Glomerular visceral epithelial cell (primary cell): ENCODE data around the gene TTLL6.
A peak's percentile ranks its signal among the peaks of the same experiment; 100 is the strongest.

Experiments
- DNase-seq: peaks from one replicate; pipeline ENCODE4 v3.0.0-alpha.2; 2016; ENCODE audit errors: extremely low spot score

Gene TTLL6

DNA sequence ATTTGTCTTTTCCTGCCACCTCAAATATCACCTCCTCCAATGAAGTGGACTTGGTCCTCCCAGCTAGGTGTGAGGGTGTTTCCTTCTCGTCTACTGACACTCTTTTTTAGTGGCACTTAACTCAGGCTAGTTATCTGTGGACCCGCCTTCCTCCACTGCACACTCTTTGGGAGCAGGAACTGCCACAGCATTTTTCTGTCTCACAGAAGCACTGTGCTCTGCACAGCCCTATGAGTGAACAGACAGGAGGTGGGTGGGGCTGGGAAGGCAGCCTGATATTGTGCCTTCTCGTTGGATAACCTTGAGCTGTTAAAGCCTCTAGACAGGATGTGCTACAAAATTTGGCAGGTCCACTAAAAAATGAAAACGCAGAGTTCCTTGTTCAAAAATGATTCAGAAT lies 56.6 kb downstream of the TTLL6 start:
- DNase-seq, result no peak

DNA sequence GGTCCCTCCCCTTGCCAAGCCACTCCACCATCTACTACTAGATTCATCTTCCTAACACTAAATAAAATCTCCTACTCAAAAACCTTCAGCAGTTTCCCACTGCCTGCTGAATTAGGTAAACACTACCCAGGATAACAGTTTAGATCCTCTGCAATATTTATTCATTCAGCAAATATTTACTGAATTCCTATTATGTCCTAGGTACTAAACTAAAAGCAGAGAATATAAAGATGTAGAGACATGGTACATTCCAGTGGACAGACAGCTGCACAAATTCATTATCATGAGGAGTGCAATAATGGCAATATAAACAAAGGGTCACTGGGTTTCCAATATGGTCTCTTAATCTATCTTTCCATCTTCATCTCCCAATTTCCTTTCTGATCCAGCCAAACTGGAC lies 57.7 kb downstream of the TTLL6 start:
- no peak for DNase-seq

DNA sequence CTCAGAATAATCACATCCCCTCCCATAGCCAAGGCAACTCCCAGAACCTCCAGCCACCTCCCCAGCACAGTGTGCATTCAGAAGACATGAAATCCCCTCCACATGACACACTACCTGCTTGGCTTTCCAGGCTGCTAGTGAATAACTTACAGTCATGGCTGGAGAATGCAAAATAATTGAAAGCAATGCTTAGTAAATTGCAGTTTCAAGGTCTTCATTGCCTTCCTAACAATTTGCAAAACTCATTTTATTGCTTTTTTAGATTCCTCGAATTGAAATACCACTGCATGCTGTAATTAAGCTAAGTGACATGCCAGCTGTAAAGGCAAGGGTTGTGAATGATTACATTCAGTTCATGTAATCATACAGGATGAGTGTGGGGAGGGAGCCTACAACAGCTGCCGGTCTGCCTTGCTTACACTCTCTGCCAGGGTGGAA lies 59.5 kb downstream of the TTLL6 start:
- peak; percentile 29 for DNase-seq

DNA sequence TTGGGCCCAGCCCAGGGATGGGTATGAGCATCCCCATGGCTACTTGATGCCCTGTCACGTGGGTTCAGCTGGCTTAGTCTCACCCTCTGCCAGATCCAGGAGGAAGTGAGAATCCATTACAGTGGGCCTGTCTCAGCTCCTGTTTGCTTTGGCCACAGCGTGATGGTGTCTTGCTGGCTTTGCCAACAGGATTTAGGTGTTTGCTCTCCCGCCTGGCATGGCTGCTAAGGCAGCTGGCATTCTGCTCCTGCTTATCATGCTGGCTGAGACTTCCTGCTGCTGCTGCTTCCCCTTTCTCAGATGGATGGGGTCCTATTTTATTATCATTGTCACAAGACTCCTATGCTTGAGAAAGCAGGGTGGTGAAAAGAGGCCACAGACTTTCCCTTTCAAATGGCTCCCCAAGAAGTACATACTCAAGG lies 60.2 kb downstream of the TTLL6 start:
- DNase-seq, result no peak

DNA sequence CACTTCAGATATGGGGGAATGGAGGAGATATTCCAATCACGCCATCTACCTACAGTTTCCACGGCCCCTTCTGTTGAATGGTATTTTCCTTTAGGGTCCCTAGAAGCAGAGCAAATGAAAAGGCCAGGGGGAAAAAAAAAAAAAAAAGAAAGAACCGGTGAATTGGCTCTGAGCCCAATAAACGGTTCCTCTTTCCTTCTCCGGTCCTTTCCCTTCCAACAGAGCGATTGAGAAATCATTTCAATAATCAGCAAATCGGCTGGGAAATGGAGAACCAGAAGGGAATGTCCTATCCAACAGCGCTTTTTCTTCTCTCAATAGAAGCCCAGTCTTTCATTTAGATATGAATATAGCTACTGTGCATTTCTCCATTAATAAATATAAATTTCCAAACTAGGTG lies 61.7 kb downstream of the TTLL6 start:
- DNase-seq, result no peak

DNA sequence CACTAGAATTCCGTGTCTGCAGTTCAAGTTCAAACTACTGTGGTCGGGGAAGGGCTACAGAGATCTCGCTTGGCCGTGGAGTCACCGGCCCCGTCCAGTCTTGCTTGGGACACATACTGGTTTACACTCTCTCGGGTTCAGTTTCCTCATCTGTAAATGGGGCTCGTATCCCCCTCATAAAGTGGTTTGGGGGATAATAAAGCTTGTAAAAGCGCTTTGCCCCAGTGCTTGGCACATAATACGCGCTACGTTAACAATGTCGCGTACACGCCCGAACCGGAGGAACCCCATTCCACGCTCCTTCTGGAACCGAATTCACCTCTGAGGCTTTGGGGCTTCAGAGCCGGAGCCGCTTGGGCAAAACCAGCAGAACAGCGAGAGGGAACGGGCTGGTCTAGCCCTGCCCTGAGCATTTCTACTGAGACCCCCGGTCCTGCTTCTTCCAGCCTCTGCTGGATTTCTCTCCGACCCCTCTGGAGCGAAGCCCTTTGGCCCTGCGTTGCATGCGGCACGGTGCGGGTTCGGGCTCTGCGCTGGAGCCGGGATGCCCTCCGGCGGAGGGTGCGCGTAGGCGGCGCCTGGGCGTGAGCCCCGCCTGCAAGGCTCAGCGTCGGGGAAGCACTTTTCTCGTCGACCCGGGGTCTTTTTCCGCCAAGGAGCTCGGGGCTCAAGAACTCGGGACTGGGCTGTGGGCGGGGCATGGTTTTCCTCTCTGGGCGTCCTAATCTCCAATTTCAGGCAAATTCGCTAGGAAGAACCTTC lies 62.3 kb downstream of the TTLL6 start:
- no peak for DNase-seq

DNA sequence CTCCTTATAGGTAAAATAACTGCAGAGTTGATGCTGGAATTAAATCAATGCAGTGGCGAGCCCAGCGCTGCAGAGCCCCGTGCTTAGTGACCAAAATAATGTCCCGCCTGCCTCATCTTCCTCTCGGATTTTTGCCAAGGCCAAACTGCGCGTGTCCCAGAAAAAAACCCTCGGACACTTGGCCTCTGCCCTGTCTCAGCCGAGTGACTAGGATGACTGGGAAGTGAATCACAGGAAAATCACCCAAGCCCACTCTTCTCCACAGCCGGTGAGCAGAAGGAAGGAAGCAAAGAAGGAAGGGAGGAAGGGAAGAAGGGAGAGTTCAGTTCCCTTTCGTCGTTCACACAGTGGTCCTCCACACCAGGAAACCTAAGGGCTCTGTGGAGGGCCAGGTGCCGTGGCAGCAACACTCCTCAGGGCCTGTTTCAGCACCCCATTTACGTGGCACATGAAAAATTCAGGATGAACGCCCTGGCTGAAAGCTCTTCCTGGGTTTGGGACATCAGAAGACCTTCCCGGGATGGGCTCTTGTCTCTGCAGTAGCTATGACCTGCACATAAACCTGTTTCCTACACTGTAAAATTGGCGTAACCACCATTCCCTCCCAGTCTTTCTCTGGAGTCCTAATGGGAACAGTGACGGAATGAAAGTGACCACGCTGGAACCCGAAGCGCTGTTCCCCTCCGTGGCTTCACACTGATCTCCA lies 63.1 kb downstream of the TTLL6 start:
- DNase-seq, result peak; percentile 65

DNA sequence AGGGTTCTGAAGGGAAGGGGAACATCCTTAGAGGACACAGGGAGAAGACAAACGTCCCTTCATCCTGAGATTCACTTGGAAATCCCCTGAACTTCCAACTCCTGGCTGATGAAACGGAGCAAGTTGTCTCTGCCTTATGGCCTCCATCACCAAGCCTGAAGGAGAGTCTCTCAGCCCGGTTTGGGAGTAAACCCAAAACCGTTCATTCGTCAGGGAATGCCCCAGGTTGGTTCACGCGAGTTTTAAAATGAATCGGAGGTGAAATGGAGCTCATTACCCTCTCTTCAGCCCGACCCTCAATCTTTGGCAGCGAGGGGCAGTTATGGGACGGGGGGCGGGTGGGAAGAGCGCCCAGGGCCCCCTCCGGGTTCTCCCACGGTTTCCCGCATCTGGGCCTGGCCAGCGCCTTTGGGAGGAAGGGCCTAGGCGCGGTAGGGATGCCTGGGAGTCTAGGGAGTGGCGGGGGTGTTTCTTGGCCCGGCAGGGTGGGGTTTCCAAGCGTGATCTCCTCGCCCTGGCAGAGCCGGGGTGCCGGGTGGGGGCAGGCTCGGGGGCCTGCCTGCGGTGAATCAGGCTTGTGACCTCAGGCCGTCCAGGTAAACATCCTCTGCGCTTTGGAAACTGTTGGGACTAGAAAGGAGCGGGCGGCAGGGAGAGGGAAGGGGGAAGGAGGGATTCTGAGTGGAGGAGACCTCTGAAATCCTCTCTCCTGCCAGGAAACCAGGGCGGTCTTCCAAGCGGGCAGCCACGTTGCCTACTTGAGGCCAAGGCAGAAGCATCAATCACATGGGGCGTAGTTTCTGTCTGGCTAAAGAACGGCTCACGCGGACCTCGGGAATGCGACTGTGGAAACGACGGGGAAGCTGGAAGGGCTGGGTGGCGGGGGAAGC lies 64.4 kb downstream of the TTLL6 start:
- DNase-seq, result no peak

DNA sequence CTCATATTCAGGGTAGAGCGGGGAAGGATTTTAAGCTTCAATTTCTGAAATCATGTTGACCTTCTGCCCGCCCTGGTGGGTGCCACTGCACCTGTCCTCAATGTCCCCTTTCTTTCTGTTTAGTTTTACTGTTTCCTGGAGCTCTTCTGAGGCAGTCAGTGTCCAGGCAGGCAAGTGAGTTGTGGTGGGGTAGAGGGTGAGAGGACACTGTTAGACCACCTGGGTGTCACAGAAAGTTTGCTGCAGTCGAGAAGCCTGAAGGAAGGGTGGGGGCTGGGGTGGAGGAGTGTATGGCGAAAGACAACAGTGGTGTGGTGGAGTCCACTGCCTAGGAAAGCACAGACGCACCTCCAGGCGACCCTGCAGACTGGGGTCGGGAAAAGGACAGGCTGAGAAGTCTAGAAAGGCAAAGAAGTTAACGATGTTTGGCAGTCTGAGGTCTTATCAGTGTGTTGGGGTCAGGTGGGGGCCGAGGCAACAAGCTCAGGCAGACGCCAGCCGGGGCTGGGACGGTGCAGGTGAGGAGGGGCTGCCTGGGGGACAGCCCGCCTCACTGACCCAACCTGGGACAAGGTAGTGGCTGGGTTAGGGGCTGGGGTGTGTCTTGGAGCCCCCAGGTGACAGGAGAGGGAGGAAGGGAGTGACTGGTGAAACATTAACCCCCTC lies 65.2 kb downstream of the TTLL6 start:
- no peak for DNase-seq

DNA sequence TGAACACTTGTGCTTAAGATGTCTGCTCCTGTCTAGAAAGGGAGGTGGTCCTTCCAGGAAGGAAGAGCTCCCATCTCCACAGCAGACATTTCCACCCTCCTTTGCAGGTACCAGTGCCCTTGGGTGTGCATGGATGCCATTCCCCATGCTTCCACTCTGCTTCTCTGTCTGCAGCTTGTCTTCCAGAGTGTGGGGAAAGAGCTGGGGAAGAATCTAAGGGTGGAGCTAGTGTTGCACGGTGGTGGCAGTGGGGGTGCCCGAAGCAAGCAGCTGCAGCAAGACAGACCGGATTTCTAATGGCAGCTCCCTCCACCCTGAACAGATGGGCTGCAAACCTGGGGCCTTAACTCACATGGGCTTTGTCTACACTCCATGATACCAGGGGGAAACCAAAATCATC lies 65.9 kb downstream of the TTLL6 start:
- no peak for DNase-seq

DNA sequence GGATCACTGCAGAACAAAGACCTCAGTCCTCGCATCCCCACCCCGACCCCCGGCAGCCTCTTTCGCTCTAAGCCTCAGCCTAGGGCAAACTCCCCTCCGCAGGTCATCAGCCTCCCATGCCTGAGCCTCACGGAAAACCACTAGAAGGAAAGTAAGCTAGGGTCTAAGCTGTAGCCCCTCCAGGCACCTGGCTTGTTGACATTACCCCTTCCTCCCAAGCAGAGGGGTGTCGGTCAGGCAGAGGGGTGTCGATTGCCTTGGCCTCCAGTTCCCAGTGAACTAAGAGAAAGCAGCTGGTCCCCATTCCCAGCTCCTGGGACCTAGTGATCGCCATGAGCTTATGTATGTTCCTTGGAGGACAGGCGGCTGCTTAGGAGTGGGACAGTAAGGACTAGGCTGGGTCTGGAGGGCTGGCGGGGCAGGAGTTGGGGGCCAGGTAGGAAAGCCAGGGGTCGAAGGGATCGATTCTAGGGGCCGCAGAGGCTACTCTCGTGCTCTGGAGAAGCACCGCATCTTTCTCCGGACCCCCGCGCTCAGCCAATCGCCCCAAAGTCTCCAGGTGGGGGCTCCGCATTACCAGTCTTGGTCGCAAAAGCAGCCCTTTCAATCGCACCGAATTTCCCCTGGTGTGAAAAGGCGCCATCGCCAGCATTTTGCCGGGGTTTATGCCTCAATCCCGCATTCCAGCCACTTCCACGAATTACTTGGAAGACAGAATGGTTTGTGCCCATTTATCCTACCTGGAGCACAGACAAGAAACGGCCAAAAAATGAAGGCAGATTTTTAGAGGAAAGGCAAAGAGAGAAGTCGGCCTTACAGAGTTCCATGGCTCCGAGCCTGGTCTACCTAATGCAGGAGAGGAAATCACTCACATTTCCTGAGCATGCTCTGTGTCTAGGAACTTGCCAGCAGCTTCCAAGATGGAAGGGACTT lies 67.1 kb downstream of the TTLL6 start:
- no peak for DNase-seq

DNA sequence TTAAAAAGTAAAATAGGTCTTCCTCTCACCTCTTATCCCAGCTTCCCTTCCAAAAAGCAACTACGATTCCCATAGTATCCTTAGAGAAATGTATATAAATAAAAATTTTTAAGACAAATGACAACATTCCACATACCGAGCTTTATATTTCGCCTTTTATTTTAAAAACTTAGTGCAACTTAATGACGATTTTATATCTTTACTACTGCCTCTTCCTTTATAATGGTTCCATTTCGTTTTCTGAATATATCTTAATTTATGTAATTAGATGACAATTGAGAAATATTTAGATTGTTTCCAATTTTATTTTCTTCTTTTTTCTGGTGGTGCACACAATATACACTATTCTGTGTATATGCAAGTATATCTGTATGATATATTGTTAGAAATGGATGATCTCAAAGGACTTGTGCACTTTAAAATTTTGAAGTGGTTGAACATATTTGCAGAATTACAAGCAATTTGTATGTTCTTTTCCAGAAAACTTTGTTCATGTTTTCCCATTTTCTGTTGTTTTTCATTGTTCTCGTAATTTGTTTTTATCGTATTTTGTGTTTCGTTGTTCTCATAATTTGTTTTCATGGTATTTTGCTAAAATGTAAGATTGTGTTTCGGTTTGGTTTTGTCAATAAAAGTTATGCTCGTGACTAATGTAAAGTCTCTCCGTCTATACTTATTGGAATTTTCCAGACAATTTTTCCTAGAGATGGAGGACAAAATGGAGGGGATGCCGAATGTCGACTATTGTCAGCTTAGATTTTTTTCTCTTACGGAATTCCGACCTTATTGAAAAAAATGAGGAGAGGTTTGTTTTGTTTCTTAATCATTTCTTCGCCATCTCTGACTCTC lies 68.1 kb downstream of the TTLL6 start:
- DNase-seq, result no peak

DNA sequence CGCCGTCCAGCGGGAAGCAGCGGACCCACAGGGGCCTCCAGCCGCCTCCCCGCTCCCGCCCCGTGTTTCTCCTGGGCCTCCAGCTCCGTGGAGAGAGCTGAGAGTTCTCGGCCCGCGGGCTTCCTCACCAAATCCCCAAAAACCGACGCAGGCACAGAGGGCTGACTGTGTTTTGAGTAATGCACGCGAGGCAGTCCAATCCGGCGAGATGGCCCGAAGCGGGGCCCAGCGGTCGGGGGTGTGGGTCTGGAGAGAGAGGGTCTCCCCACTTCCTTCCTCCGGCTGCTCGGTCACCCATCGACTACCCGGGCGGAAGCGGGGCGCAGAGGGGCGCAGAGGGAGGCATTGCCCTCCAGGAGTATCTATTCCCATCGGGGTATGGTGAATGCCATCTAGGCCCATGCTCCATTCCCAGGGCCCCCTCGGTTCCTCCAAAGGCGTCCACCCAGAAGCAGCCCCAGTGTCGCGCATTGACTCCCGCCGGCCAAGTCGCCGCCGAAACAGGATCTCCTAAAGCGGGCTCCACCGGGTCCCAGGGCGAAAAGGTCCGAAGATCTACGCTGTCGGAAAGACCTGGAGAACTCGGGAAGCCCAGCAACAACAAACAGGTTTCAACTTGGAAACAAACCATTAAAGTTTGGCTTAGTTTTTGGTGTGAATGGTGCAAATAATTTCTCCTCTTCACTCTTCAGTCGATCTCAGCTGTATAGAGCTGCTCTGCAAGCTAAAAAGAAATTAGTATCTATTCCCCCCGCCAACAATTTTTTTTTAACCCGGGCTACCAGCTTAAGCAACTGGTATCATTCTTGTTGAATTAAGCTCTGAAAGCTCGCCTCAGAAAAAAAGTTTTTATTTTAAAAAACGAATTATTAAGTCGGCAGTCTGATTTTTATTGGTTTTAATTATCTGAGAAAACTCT lies 69.3 kb downstream of the TTLL6 start:
- DNase-seq, result no peak

DNA sequence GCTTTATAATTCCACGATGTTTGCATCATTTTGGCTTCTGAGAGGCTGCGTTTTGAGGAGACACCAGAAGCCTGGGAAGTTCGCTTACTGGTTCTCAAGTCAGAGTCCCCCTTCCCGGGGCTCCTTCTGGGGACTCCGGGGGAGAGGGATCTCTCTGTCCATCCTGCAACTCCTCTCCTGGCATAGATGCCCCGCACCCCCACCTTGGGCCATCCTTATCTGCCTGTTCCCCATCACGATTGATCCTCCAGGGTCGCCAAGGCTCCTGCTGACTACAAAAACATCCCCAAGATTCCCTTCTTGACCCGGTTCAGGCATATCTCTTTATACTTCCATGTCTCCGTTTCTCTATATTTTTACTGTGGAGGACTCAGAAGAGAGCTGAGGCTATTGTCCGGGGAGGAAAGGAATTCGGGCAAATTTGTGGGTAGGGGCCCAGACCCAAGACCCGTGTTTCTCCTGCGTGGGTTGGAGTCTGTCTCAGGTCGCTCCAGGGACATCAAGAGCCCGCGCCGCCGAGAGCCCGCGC lies 70.0 kb downstream of the TTLL6 start:
- no peak for DNase-seq

DNA sequence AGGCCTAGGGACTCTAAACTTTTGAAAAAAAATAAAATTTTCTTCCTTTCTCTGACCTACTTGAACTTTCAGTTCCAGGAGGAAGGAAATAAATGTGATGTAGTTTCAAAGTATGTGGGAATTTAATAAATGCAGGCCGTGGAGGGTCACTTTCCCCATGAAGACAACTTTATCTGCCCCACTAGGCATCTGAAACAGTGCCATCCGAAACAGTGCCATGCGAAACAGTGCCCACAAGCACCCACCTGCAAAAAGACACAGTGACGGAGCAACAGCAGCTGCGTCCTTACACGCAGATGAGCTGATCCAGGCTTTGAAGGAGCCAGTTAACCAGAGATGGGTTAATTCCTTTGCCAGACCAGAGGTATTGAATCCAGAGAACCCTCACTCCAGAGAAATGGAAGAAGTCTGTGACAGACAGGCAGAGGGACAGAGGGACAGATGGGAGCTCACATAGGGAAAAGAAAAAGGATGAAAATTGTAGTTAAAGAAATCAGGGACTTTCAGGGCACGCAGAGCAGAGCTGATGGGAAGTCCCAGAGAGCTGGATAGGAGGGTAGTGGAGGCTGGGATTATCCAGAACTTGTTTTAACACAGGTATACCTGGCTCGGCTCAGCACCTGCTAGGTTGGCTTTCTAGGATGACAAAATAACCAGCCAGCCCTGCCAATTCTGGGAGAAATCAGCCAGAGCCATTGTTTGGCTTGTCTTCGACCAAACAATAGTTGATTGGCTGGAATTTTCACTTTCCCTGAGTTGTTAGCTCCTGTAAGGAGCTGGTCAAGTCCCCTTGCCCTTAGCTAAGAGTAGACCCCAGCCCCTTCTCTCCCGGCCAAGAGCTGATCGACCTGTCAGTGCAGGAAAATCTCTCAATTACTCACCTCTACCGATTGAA lies 71.4 kb downstream of the TTLL6 start:
- DNase-seq, result no peak

DNA sequence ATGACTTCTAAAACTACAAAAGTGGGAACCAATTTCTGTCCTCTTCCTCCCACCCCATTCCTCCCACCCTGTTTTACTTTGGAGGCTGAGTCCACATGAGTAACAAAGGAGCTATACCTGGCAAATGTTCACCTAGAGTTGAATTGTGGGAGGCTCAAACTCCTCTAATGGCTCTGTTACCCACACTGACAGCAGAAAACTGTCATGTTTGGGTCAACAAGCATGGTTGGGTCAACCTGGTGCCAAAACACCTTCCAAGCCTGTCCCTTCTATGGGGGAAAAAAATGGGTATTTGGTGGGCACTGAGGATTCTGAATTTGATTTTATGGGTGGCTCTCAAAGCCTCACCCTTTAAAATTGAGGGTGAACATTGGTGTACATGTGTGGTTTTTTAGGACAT lies 76.5 kb downstream of the TTLL6 start:
- DNase-seq, result no peak

DNA sequence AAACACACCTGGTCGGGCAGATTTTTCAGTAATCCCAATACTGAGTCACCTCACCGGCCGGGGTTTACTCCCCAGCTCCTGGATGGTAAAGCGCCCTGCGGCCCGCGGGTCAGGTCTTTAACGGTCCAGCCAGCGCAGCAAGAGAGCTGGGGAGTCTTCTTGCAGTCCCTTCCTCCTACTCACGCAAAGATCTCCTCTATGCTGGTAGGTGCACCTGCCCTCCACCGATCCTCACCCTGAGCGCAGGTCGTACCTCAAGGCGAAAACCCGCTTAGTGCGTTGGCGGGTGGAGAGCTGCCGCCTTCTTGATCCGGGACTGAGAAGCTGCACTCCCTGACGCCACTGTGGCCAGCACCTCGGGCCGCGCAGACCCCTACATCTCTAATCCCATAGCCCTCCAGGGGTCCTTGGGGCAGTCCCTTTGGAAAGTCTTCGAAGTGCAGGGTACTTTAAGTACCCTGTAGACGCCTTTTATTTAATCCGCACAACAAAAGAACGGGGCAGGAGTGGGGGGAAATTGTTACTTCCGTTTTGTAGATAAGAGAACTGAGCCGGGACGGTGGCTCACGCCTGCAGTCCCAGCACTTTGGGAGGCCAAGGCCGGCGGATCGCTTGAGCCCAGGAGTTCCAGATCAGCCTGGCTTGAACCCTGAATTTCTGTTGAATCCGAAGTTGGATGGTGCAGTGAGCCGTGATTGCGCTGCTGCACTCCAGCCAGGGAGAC lies 78.1 kb downstream of the TTLL6 start:
- DNase-seq, result no peak
